Esophagus squamous epithelium (tissue), 4 donors: Measurements from ENCODE around the gene RAB10.

ENCODE experiments used
- CTCF ChIP-seq, 6 experiments: fragments of 450-650 bp in 4 of 6; fragments of 200-600 bp in 2 of 6; sonication (generic) in 2 of 6; IDR thresholded peaks; one replicate each; pipeline ENCODE4 v1.5.1; 2016 to 2019; ENCODE audit warnings: antibody characterized with exemption in 6 of 6, mild to moderate bottlenecking in 4 of 6, moderate library complexity in 4 of 6
- POLR2A ChIP-seq, 4 donors: fragments of 450-650 bp; IDR thresholded peaks; one replicate each; pipeline ENCODE4 v1.6.1; 2017; ENCODE audit warnings: antibody characterized with exemption in 4 of 4, mild to moderate bottlenecking in 4 of 4, moderate library complexity in 3 of 4

- TF ChIP-seq POLR2A (IDR thresholded peaks at IDR 0.05) (no peak), CTCF (IDR thresholded peaks at IDR 0.05) (no peak)
Observed at GRCh38 chr2:26123426-26123825, 89.5 kb downstream of the RAB10 start.
